Activated T-cell treated with anti-CD3 and anti-CD28 coated beads, Interleukin-2, amount 50 U/mL, for 72 hours (primary cell): ENCODE measurements around the gene USP34. TPM values are rescaled to one million over a fixed set of nuclear protein-coding genes. Genes with fewer than 3 reads are reported as not detected.
"Not testable (repeated sequence)": the region's sequence is repeated elsewhere in the genome, so short reads cannot be mapped to it uniquely, and the experiment has no call there.

Experiments used
- ATAC-seq, 2 donors: fragments of 150-1000 bp; cut with Tn5 transposase; replicated peaks in 1 of 2; 2 replicates each; pipeline ENCODE4 v1.10.0; 2021; ENCODE audit warnings: moderate library complexity in 2 of 2, mild to moderate bottlenecking in 1 of 2
- DNase-seq, 2 donors: peaks; one replicate each; pipeline ENCODE4 v3.0.0; 2021 to 2022; ENCODE audit warnings: mixed read lengths in 1 of 2
- H3K27ac Mint-ChIP-seq: one replicate; pipeline ENCODE4 v1.8.0; 2022; ENCODE audit warnings: mild to moderate bottlenecking, moderate library complexity, mixed read lengths
- H3K27me3 Mint-ChIP-seq: one replicate; pipeline ENCODE4 v1.8.0; 2022; ENCODE audit warnings: low read depth, mixed read lengths
- H3K36me3 Mint-ChIP-seq, 2 donors: one replicate each; pipeline ENCODE4 v1.8.0; 2022; ENCODE audit warnings: mixed read lengths in 2 of 2, mild to moderate bottlenecking in 1 of 2; ENCODE audit not compliant: insufficient read depth in 2 of 2
- H3K4me1 Mint-ChIP-seq: one replicate; pipeline ENCODE4 v1.8.0; 2022; ENCODE audit warnings: low read depth, mixed read lengths
- H3K4me3 Mint-ChIP-seq, 2 donors: one replicate each; pipeline ENCODE4 v1.8.0; 2022; ENCODE audit warnings: mild to moderate bottlenecking in 2 of 2, mixed read lengths in 2 of 2, moderate library complexity in 2 of 2
- H3K9me3 Mint-ChIP-seq, 2 donors: one replicate each; pipeline ENCODE4 v1.8.0; 2022; ENCODE audit warnings: mixed read lengths in 2 of 2
- total RNA-seq, 2 donors: library from RNA; stranded (reverse); gene quantifications; one replicate each; pipeline ENCODE4 v1.2.3, GENCODE V29; 2022

The USP34 gene
- total RNA-seq, 2 donors from 2014 or later = 100.0 to 104 TPM

DNA sequence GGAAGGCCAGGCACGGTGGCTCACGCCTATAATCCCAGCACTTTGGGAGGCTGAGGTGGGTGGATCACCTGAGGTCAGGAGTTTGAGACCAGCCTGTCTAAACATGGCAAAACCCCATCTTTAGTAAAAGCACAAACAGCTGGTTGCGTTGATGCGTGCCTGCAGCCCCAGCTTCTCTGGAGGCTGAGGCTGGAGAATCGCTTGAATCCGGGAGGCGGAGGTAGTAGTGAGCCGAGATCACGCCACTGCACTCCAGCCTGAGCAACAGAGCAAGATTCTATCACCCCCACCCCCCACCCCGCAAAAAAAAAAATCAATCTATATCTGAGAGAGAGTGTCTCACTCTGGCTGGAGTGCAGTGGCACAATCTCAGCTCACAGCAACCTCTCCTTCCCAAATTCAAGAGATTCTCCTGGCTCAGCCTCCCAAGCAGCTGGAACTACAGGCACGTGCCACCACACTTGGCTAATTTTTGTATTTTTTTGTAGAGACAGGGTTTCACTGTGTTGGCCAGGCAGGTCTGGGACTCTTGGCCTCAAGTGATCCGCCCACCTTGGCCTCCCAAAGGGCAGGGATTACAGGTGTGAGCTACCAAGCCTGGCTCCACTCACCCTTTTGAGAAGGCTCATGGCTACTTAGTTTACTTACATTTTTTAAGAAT lies 6.2 kb upstream of the USP34 start:
- peak overlapping the region; percentile 68 for H3K27ac Mint-ChIP-seq
- DNase-seq = not testable (repeated sequence)

DNA sequence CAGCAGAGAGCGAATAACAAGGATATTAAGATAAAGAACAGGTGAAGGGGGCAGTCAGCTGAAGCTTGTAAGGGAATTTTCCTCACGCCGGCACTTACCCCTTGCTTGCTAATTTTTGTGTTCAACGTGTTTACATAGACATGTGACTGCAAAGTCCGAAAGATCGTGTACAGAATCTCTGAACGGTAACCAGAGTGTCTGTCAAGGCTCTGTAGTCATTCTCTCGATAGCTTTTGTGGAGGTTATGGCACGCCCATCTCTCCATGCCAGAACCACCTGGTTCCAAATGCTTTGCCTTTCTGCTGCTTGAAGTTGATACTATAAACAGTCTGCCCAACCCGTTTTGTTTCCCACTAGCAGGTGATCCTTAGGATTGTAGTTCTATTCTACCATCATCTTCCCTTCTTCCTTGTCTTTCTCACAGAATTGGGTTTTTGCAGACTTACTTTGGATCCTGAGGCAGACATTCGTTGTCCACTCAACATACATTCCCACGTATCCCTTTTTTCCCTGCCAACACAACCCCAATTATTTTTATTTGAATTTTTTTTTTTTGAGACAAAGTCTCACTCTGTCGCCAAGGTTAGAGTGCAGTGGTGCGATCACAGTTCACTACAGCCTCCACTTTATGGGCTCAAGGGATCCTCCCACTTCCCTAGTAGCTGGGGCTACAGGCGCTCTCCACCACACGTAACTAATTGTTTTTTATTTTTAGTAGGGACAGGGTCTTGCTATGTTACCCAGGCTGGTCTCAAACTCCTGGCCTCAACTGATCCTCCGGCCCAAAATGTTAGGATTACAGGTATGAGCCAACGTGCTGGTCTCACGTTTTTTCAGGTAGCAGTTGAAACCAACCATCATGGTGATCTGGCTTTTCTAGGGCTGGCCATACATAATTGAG lies 1.3 kb upstream of the USP34 start:
- Mint-ChIP-seq H3K4me1 (peaks cover 35% of the 10 kb centered on the region), H3K27me3 (no peaks in the 10 kb centered on the region), H3K36me3 (peaks cover 4 to 11% of the 10 kb centered on the region in 2 donors), H3K27ac (peak overlapping the region; percentile 96), H3K4me3 (peak overlapping the region; percentile 96 to 97), H3K9me3 (no peaks in the 10 kb centered on the region)
- ATAC-seq (no peak), DNase-seq (peak in 1 of 2 donors; percentile 18)

More for the DNA sequence above, 6.2 kb upstream of the USP34 start:
- H3K4me3 Mint-ChIP-seq, H3K9me3 Mint-ChIP-seq, H3K27me3 Mint-ChIP-seq, H3K4me1 Mint-ChIP-seq, ATAC-seq: not testable (repeated sequence)
- peaks cover 1 to 21% of the 10 kb centered on the region in 2 donors for H3K36me3 Mint-ChIP-seq

DNA sequence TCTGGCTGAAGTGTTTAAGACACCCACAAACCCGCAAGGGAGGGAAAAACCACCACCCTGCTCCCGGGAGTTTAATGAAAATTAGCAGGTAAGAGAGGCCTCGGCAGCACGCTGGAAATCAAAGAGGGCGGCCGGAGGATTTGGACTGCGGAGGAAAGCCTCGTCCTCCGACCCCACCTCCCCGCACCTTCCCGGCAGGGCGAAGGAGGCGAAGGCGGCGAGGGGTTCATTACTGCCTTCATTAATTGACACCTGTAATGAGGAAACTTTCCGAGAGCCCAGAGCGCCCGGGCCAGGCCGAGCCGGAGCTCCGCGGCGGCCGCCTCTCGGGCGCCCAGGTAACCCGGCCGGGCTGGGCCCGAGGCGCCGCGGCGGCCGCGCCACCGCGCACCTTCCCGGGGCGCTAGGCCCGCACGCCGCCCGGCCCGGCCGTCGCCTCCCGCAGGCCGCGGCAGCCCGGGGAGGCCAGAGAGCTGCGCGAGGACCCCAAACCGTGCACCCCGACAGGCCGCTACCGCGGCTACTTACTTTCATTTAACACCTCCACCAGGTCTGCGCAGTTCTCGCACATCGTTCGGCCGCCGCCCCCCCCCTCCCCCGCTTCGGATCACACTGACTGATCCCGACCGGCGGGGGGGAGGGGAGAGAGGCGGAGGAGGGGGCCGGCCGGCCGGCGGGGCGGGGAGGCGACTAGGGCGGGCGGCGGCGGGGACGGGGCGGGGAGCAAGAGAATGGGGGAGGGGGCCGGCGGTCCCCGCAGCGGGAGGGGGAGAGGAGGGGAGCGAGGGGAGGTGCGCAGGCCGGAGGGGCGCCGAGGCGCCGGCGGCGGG lies 550 bp downstream of the USP34 start:
- ATAC-seq (peak; percentile 52 to 55), DNase-seq (peak; percentile 82)
- Mint-ChIP-seq H3K27ac (peak overlapping the region; percentile 98), H3K9me3 (no peaks in the 10 kb centered on the region), H3K4me1 (peaks cover 49% of the 10 kb centered on the region), H3K27me3 (no peaks in the 10 kb centered on the region), H3K36me3 (peaks cover 4 to 10% of the 10 kb centered on the region in 2 donors), H3K4me3 (peak overlapping the region; percentile 94 to 96)

DNA sequence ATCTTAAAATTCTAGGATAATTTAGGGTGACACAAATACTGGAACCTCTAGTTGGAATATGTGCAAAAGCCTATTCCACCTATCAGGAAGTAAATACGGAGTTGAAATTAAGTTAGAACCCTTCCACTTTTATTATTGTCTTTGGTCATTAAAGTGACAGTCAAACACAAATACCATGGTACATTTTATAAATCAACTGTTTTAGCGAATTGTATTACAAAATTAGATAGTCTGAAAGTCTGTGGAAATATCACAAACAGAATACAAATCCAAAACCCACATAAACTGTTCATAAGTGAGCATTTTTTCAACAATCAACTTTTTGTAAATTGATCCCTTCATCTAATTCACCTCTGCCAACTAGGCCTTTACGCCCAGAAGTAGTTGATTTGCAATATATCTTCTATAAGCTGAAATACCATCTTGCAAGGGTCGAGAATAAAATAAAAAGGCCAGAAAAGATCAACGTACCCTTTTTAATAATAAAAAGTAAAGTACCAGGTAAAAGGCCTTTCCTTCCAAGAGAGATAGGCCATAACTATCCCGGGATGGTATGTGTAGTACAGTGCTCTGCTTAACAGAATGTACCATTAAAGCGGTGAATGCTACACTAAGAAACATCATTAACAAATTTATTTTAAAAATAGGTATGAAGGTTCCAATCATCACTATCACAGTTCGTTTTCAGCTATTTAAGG lies 1.3 kb downstream of the USP34 start:
- Mint-ChIP-seq H3K36me3 (peaks cover 4 to 10% of the 10 kb centered on the region in 2 donors), H3K4me3 (peak overlapping the region; percentile 90 to 94), H3K9me3 (no peaks in the 10 kb centered on the region), H3K27ac (peak overlapping the region; percentile 98), H3K27me3 (no peaks in the 10 kb centered on the region), H3K4me1 (peaks cover 55% of the 10 kb centered on the region)
- ATAC-seq (no peak), DNase-seq (no peak)

DNA sequence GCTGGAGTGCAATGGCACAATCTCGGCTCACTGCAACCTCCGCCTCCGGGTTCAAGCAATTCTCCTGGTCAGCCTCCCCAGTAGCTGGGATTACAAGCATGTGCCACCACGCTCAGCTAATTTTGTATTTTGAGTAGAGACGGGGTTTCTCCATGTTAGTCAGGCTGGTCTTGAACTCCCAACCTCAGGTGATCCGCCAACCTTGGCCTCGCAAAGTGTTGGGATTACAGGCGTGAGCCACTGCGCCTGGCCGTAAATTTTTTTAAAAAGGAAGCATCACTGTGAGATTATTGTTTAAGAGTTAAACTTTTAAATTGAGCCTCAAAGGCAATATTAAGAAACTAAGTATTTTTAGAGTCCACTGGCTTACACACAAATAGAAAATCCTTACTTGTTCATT lies 2.7 kb downstream of the USP34 start:
- Mint-ChIP-seq H3K4me1 (peaks cover 69% of the 10 kb centered on the region), H3K27ac (peak overlapping the region; percentile 88), H3K4me3 (peak overlapping the region; percentile 90 to 94)
- H3K9me3 Mint-ChIP-seq, H3K36me3 Mint-ChIP-seq, ATAC-seq, H3K27me3 Mint-ChIP-seq, DNase-seq: not testable (repeated sequence)

DNA sequence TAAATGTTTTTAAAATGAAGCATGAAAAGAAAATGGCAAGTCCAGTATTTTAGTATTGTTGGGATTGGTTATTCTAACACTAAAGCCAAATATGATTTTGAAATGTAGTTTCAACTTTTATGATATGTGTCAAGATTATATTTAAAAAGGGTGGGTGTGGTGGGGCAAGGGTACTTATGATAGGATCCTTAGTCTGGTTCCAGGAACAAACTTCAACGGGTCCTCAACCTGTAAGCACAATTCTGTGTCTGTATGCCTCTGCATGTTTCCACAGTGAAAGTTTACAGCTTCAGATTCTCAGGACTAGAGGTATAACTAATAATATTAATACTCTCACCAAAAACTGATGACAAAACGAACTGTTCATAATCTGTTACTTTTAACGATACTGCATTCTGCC lies 5.8 kb downstream of the USP34 start:
- Mint-ChIP-seq H3K4me3 (no peak overlapping the region), H3K27ac (peak overlapping the region; percentile 38), H3K4me1 (peaks cover 63% of the 10 kb centered on the region), H3K36me3 (peaks cover 2 to 7% of the 10 kb centered on the region in 2 donors), H3K27me3 (no peaks in the 10 kb centered on the region), H3K9me3 (no peaks in the 10 kb centered on the region)
- DNase-seq (no peak), ATAC-seq (no peak)

DNA sequence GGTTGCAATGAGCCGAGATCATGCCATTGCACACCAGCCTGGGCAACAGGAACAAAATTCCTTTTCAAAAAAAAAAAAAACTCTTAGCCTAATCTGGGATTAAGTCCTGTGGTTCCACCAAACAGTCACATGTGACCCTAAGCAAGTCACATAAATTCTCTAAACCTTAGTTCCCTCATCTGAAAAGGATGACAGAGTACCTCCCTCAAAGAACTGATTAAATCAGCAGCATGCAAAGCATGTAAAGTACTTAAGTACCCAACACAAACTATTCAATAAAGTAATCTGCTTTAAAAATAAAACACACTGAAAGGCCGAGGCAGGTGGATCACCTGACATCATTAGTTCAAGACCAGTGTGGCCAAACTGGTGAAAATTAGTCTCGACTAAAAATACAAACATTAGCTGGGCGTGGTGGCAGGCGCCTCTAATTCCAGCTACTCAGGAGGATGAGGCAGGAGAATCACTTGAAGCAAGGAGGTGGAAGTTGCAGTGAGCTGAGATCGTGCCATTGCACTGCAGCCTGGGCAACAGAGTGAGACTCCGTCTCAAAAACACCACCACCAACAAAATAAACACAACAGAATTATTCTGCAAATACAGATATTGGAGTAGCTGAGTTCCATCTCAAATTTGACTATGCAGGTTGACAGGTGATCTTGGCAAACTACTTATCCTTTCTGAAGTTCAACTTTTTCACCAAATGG lies 7.0 kb downstream of the USP34 start:
- Mint-ChIP-seq H3K27me3 (no peaks in the 10 kb centered on the region), H3K36me3 (peaks cover 2 to 5% of the 10 kb centered on the region in 2 donors), H3K4me1 (peaks cover 67% of the 10 kb centered on the region), H3K27ac (no peak overlapping the region), H3K4me3 (no peak overlapping the region), H3K9me3 (no peaks in the 10 kb centered on the region)
- no peak for ATAC-seq
- DNase-seq = no peak

DNA sequence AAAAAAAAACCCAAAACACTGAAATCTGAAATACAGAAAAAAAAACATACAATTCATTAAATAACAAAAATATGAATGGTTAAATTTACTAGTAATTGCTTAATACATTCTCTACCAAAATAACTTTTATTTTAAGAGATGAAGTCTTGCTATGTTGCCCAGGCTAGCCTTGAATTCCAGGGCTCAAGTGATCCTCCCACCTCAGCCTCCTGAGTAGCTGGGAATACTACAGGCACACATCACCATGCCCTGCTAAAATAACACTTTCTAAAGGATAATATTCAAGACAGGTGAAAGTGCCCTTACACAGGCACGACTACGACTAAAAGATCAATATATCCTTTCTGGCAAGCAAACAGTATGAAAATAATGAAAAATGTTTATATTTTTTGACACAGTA lies 9.5 kb downstream of the USP34 start:
- Mint-ChIP-seq H3K9me3 (no peaks in the 10 kb centered on the region), H3K4me1 (peaks cover 67% of the 10 kb centered on the region), H3K36me3 (peaks cover 0 to 2% of the 10 kb centered on the region in 2 donors), H3K27me3 (no peaks in the 10 kb centered on the region), H3K27ac (no peak overlapping the region), H3K4me3 (no peak overlapping the region)
- DNase-seq = no peak
- ATAC-seq = no peak

DNA sequence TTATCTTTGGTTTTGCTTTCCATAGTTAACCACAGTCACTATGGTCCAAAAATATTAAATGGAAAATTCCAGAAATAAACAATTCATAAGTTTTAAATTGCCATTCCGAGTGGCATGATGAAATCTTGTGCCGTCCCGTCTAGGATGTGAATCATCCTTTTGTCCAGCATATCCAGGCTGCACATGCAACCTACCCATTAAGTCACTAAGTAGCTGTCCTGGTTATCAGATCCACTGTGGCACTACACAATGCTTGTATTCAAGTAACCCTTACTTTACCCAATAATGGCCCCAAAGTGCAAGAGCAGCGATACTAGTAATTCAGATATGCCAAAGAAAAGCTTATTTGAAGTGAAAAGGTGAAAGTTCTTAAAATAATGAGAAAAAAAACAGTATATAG lies 10.7 kb downstream of the USP34 start:
- Mint-ChIP-seq H3K4me1 (peaks cover 67% of the 10 kb centered on the region), H3K36me3 (peaks cover 0 to 4% of the 10 kb centered on the region in 2 donors), H3K27ac (peak overlapping the region; percentile 14), H3K4me3 (no peak overlapping the region), H3K27me3 (no peaks in the 10 kb centered on the region), H3K9me3 (no peaks in the 10 kb centered on the region)
- DNase-seq (no peak), ATAC-seq (no peak)

DNA sequence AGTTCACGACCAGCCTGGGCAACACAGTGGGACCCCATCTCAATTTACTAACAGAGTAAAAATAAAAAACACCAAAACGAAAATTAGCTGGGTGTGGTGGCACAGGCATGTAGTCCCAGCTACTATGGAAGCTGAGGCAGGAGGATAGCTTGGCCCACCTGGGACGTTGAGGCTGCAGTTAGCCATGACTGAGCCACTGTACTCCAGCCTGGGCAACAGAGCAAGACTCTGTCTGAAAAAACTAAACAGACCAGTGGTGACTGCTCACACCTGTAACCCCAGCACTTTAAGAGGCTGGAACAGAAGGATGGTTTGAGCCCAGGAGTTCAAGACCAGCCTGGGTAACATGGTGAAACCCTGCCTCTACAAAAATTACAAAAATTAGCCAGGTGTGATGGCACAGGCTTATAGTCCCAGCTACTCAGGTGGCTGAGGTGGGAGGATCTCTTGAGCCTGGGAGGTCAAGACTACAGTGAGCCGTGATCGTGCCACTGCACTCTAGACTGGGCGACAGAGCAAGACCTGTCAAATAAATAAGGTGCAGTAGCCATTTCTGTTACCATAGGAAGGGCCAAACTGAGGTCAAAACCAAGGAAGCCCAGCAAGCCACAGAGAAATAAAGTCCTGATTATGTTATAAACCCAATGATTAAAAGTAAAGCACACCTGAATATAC lies 14.0 kb downstream of the USP34 start:
- Mint-ChIP-seq H3K27me3 (no peaks in the 10 kb centered on the region), H3K4me1 (peaks cover 59% of the 10 kb centered on the region), H3K4me3 (no peak overlapping the region), H3K9me3 (no peaks in the 10 kb centered on the region), H3K36me3 (peaks cover 0 to 6% of the 10 kb centered on the region in 2 donors), H3K27ac (no peak overlapping the region)
- ATAC-seq = no peak
- DNase-seq = no peak

DNA sequence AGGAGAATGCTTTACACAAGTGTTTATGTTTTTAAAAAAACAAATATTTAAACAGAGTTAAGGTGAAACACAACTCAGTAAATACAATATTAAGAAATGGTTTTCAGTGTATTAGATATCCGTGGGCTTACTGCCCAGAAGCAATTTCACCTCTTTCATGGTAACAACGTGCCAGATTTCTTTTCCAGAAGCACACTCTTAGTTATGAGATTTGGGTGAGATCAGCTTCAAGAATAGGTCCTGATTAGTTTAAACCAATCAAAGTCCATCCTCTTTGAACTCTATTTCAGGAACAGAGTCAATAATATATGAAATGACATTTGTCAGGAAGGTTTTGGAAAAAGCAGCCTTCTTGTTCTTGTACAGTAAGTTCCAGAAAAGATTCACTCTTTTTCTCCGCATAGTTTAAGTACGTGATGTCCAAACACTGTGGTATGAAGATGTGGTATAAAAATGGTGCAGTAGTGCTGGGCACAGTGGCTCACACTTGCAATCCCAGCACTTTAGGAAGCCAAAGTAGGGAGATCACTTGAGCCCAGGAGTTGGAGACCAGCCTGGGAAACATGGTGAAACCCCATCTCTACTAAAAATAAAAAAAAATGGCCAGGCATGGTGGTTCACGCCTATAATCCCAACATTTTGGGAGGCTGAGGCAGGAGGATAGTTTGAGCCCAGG lies 14.7 kb downstream of the USP34 start:
- Mint-ChIP-seq H3K9me3 (no peaks in the 10 kb centered on the region), H3K4me1 (peaks cover 63% of the 10 kb centered on the region), H3K27me3 (no peaks in the 10 kb centered on the region), H3K4me3 (no peak overlapping the region), H3K27ac (peak overlapping the region; percentile 65), H3K36me3 (peaks cover 0 to 6% of the 10 kb centered on the region in 2 donors)
- ATAC-seq = no peak
- no peak for DNase-seq
